SK-N-MC (cell line): ENCODE measurements around the gene DNAI1.

Source experiments
- EZH2 ChIP-seq: fragments of 200-600 bp; sonication (generic); IDR thresholded peaks from one replicate; pipeline ENCODE4 v1.6.1; 2017; ENCODE audit warnings: antibody characterized with exemption
- FOXP2 ChIP-seq: optimal IDR thresholded peaks from 2 replicates; pipeline ENCODE3; 2011; ENCODE audit warnings: mild to moderate bottlenecking, moderate library complexity; ENCODE audit not compliant: insufficient read depth; ENCODE audit errors: extremely low read length, control extremely low read depth
- POLR2AphosphoS5 ChIP-seq: IDR thresholded peaks from 2 replicates; pipeline ENCODE4 v1.6.1; 2012; ENCODE audit warnings: mild to moderate bottlenecking, low read depth, low read length, borderline replicate concordance

GRCh38 chr9:34503406-34503805 lies 44.8 kb downstream of the DNAI1 start:
- no peak for TF ChIP-seq EZH2
- no peak for TF ChIP-seq POLR2AphosphoS5
- no peak for TF ChIP-seq FOXP2
